Brain microvascular endothelial cell (primary cell): ENCODE measurements around the gene AGTR1.

Experiments used
- DNase-seq: peaks from one replicate; pipeline ENCODE4 v3.0.0-alpha.2; 2020
- H3K27ac ChIP-seq: fragments of 250-450 bp; sonication (Bioruptor Pico); 2 replicates; pipeline ENCODE4 v1.5.1; 2020; ENCODE audit warnings: mild to moderate bottlenecking, moderate library complexity
- H3K27me3 ChIP-seq: fragments of 250-450 bp; sonication (Bioruptor Pico); replicated peaks from 2 replicates; pipeline ENCODE4 v1.5.1; 2020; ENCODE audit warnings: mild to moderate bottlenecking
- H3K36me3 ChIP-seq: fragments of 250-450 bp; sonication (Bioruptor Pico); replicated peaks from 2 replicates; pipeline ENCODE4 v1.5.1; 2020; ENCODE audit warnings: mild to moderate bottlenecking
- H3K4me3 ChIP-seq: 2 replicates; pipeline ENCODE4 v1.5.1; 2011; ENCODE audit warnings: low read depth, mild to moderate bottlenecking, control low read depth, low read length, moderate library complexity
- in situ Hi-C: cut with HindIII; loops from 2 replicates; pipeline ENCODE4 v1.10.0; 2017; ENCODE audit warnings: low sequenced_read_pairs, low pct_ligation_motif_present
- TF ChIP-seq, protein P1 (sequence below): IDR thresholded peaks from 2 replicates; pipeline ENCODE4 v1.5.1; 2011; ENCODE audit warnings: low read depth, mild to moderate bottlenecking, moderate library complexity, low read length, control low read depth, inconsistent platforms; ENCODE audit errors: missing control alignments

AGTR1 gene

DNA sequence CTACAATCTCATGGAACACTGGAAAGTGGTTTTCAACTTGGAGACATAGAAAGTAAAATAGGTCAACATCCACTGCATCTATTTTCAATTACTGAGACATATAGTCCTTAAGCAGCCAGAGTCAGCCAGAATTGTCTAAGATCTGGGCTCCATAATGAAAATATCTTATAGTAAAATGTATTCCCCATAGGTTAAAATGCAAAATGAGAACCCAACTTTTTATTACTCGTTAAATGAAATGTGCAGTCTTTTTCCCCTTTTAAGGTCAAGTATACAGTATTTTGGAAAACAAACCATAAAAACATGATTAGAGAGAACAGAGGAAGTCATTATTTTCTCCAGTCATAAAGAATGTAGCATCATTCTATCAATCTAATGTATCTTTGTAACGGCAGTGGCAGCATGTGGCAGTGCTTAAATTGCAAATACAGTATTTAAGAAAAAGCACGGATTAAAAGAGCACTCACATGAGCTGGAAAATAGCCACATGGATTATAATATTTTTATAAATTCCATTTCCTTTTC lies 65.5 kb downstream of the AGTR1 start:
- Histone ChIP-seq H3K36me3 (no peaks in the 10 kb centered on the region), H3K4me3 (no peak overlapping the region), H3K27me3 (no peaks in the 10 kb centered on the region), H3K27ac (no peak overlapping the region)
- in situ Hi-C loops = no loop called here
- TF ChIP-seq, protein P1, sequence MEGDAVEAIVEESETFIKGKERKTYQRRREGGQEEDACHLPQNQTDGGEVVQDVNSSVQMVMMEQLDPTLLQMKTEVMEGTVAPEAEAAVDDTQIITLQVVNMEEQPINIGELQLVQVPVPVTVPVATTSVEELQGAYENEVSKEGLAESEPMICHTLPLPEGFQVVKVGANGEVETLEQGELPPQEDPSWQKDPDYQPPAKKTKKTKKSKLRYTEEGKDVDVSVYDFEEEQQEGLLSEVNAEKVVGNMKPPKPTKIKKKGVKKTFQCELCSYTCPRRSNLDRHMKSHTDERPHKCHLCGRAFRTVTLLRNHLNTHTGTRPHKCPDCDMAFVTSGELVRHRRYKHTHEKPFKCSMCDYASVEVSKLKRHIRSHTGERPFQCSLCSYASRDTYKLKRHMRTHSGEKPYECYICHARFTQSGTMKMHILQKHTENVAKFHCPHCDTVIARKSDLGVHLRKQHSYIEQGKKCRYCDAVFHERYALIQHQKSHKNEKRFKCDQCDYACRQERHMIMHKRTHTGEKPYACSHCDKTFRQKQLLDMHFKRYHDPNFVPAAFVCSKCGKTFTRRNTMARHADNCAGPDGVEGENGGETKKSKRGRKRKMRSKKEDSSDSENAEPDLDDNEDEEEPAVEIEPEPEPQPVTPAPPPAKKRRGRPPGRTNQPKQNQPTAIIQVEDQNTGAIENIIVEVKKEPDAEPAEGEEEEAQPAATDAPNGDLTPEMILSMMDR = no peak
- no peak for DNase-seq

DNA sequence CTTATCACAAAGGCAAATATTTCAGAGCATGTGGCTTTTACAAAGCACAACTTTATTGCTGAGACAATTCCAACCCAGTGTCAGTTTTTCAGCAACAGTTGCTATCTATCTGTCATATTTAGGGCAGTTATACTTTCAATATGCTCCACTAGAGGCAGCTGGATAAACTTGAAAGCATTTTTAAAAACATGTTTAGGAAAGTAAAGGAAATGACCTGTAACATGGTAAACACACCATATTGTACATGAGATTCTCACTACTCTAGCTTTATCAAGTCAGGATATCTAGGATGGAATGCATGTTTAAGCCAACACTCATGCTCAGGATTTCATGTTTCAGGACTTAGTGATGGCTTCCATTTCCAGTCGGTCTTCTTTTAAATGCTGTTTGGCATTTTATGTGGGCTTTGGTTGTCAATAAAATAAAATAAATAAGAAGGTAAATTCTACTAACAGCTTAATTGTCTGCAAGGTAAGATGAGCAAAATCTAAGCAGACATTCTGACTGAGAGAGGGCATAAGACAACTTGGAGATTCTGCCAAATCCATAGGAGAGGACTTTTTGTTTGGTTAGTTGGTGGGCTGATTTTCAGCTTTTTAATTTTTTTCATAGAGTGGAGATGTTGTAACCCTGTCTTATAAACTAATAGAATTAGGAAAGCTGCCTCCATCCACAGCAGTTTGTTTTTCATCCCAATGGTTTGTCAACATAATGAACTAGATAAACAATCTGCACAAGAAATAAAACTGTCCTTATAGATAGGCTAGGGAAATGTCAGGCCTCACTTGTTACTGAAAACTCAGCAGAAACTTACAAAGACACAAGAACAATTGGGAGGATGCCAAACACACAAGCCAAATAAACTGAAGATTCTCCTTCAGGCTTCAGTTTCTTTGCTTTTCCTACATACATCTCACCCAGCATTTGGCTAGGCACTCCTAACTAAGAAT lies 66.6 kb downstream of the AGTR1 start:
- in situ Hi-C loops = no loop called here
- H3K36me3 ChIP-seq = no peaks in the 10 kb centered on the region
- no peaks in the 10 kb centered on the region for H3K27me3 ChIP-seq
- no peak for DNase-seq
- TF ChIP-seq, protein P1 = no peak
- no peak overlapping the region for H3K4me3 ChIP-seq
- H3K27ac ChIP-seq = no peak overlapping the region

DNA sequence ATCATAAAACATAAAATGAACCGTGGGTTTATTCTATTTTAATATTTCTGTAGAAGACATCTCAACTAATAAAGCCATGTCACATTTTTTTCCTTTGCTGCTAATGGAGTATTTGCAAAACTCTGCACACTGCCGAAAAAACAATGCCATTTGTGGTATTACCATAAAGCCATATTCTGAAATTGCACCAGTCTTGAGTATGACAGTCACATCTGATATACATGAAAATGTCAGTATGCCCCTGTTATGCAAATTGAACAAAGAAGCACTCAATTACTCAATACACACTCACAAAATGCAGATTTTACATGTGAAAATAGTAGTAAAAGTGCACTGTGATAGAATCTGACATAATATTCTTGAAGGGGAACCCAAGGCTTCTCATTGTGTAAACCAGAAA lies 74.7 kb downstream of the AGTR1 start:
- Histone ChIP-seq H3K27ac (no peak overlapping the region), H3K36me3 (no peaks in the 10 kb centered on the region), H3K27me3 (no peaks in the 10 kb centered on the region), H3K4me3 (no peak overlapping the region)
- DNase-seq = no peak
- in situ Hi-C loops = no loop called here
- TF ChIP-seq, protein P1 = no peak

DNA sequence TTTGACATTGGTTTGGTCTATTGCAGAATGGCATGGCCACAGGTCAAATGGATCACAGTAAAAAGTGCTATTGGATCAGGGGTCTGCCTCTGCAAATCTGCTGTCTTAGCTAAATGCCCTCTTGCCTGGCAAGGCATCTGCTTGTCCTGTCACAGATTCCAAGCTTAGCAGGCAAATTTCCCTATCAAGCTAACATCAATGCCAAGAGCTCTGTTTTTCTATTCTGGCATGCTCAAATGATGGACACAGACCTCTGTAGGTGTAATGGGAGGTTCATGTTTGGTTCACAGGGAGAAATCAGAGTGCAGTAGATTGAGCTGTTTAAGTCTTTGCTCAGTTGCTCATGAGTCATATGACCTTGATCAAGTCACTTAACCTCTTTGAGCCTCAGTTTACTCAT lies 75.1 kb downstream of the AGTR1 start:
- DNase-seq = no peak
- Histone ChIP-seq H3K27ac (no peak overlapping the region), H3K27me3 (no peaks in the 10 kb centered on the region), H3K36me3 (no peaks in the 10 kb centered on the region), H3K4me3 (no peak overlapping the region)
- in situ Hi-C loops = no loop called here
- TF ChIP-seq, protein P1 = no peak

DNA sequence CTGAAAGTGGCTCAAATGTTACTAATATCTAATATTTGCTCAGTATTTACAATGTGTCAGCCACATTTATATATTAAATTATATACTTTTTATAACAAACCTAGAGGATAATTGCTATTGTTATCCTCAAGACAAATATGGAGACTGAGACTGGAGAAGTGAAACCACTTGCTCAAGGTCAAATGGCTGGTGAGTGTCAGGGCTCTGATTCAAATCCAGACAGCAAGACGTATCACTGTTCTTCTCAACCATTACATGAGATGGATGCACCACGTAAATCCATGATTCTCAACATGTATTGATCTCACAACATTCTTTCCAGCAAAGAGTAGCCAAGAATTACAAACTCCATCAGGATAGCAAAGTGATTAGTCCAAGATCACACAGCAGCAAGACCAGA lies 76.1 kb downstream of the AGTR1 start:
- Histone ChIP-seq H3K4me3 (no peak overlapping the region), H3K36me3 (no peaks in the 10 kb centered on the region), H3K27me3 (no peaks in the 10 kb centered on the region), H3K27ac (no peak overlapping the region)
- no peak for DNase-seq
- in situ Hi-C loops = no loop called here
- TF ChIP-seq, protein P1 = no peak
